Activated T-helper 1 cell treated with anti-CD3 and anti-CD28 coated beads, Interleukin-12 subunit alpha, Interleukin-12 subunit beta, Interleukin-2, Interleukin-4 antibody, amounts not matched to agents 30 ng/mL and 10 ng/mL and 1 ng/mL, durations not matched to agents 14 hours and 24 hours and 36 hours (primary cell): ENCODE results near the gene APBA2. TPM values are rescaled to one million over a fixed set of nuclear protein-coding genes. Genes with fewer than 3 reads are reported as not detected.

Source experiments
- DNase-seq: peaks from one replicate; pipeline ENCODE4 v3.0.0; 2021; ENCODE audit warnings: low spot score
- H3K27ac Mint-ChIP-seq: one replicate; pipeline ENCODE4 v1.8.0; 2021; ENCODE audit warnings: mild to moderate bottlenecking, mixed read lengths
- H3K27me3 Mint-ChIP-seq: one replicate; pipeline ENCODE4 v1.8.0; 2022; ENCODE audit warnings: mild to moderate bottlenecking, moderate library complexity, mixed read lengths; ENCODE audit not compliant: insufficient read depth
- H3K36me3 Mint-ChIP-seq: one replicate; pipeline ENCODE4 v1.8.0; 2021; ENCODE audit warnings: low read depth, mixed read lengths
- H3K4me1 Mint-ChIP-seq: one replicate; pipeline ENCODE4 v1.8.0; 2021; ENCODE audit warnings: low read depth, mixed read lengths
- H3K4me3 Mint-ChIP-seq: one replicate; pipeline ENCODE4 v1.8.0; 2021; ENCODE audit warnings: mild to moderate bottlenecking, moderate library complexity, mixed read lengths
- H3K9me3 Mint-ChIP-seq: one replicate; pipeline ENCODE4 v1.8.0; 2021; ENCODE audit warnings: mixed read lengths
- intact Hi-C: fragments of 100-400 bp; cut with micrococcal nuclease; formaldehyde crosslinking; loops from one replicate; pipeline ENCODE4 v1.15.1; 2024
- total RNA-seq: library from RNA; stranded (reverse); gene quantifications from 2 replicates; pipeline ENCODE4 v1.2.3, GENCODE V29; 2022

APBA2 gene
- total RNA-seq, 1 donor from 2014 or later = 0.80 TPM

DNA sequence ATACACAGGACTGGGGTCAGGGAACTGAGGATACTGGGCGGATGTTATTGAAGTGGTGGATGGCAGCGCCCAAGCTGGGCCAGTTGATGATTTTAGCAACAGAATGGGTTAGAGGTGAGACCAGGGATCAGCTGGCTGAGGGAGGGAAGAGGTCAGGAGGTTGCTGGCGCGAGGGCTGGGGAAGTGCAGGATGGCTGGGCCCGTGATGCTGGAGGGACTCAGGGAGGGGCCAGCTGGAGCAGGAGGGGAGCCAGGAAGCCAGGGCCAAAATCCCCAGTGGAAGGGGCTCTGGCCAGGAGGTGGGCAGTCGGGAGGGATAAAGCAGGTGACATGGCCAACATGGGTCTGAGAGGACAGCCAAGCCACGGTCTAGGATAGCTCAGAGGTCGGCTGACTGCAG, 205.9 kb downstream of the APBA2 start:
- no peak overlapping the region for H3K4me3 Mint-ChIP-seq
- intact Hi-C loops = loop anchor here (5.0 kb wide), 1 partner anchor 99 kb away; no protein-coding TSS in a partner anchor

DNA sequence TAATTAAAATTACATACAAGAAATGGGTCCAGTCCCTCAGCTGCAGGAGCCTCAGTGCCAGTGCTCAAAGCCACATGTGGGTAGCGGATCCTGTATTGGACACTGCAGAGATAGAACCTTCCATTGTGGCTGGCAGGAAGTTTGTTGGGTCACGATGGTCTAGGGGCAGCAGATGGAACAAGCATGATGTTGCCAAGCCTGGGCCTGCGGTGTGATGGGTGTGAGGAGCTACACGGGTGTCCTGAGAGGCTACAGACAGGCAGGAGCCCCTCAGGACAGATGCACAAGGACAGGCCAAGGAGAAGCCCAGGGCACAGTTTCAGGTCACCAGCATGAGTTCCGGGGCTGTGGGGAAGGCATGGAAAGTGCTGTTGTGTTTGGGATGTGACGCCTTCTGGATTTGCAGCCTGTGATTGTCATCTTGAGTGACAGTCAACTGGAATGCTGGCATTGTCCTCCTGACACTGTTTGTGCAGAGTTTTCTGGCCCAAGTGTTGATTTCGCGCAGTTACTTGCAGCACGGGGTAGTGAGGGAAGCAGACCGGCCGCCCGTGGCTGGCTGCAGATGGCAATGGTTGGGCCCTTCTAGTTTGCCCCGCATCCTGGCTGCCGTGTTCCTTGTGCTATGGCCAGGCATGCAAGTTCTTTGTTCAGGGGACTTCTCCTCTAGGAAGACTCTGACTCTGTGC, 206.7 kb downstream of the APBA2 start:
- no peak overlapping the region for H3K4me3 Mint-ChIP-seq

More for the DNA sequence above, 205.9 kb downstream of the APBA2 start:
- no peaks in the 10 kb centered on the region for H3K36me3 Mint-ChIP-seq
- DNase-seq = no peak
- no peak overlapping the region for H3K27ac Mint-ChIP-seq
- no peaks in the 10 kb centered on the region for H3K4me1 Mint-ChIP-seq
- H3K27me3 Mint-ChIP-seq = peaks cover 1% of the 10 kb centered on the region
- no peaks in the 10 kb centered on the region for H3K9me3 Mint-ChIP-seq

DNA sequence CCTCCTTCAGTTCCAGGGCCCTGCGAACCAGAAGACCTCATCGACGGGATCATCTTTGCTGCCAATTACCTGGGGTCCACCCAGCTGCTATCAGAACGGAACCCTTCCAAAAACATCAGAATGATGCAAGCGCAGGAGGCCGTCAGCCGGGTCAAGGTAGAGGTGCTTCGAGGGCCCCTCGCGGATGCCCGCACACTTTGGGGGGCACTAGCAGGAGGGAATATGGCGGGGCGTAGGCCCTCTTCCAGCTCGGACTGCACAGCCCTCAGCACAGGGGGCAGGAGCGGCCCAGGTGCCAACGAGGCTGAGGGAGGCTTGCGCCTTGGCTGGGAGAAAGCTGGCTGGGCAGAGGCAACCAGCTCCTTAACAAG, 207.3 kb downstream of the APBA2 start:
- no peaks in the 10 kb centered on the region for H3K36me3 Mint-ChIP-seq
- no peak overlapping the region for H3K4me3 Mint-ChIP-seq
- peaks cover 1% of the 10 kb centered on the region for H3K27me3 Mint-ChIP-seq
- H3K9me3 Mint-ChIP-seq = no peaks in the 10 kb centered on the region
- intact Hi-C loops = loop anchor here (5.0 kb wide), 1 partner anchor 101 kb away; no protein-coding TSS in a partner anchor
- no peak for DNase-seq
- no peak overlapping the region for H3K27ac Mint-ChIP-seq
- H3K4me1 Mint-ChIP-seq = no peaks in the 10 kb centered on the region

More for the DNA sequence above, 206.7 kb downstream of the APBA2 start:
- intact Hi-C loops = loop anchor here (5.0 kb wide), 1 partner anchor 100 kb away; no protein-coding TSS in a partner anchor
- H3K27ac Mint-ChIP-seq = no peak overlapping the region
- H3K36me3 Mint-ChIP-seq = no peaks in the 10 kb centered on the region
- no peaks in the 10 kb centered on the region for H3K4me1 Mint-ChIP-seq
- H3K9me3 Mint-ChIP-seq = no peaks in the 10 kb centered on the region
- DNase-seq = no peak
- peaks cover 1% of the 10 kb centered on the region for H3K27me3 Mint-ChIP-seq

DNA sequence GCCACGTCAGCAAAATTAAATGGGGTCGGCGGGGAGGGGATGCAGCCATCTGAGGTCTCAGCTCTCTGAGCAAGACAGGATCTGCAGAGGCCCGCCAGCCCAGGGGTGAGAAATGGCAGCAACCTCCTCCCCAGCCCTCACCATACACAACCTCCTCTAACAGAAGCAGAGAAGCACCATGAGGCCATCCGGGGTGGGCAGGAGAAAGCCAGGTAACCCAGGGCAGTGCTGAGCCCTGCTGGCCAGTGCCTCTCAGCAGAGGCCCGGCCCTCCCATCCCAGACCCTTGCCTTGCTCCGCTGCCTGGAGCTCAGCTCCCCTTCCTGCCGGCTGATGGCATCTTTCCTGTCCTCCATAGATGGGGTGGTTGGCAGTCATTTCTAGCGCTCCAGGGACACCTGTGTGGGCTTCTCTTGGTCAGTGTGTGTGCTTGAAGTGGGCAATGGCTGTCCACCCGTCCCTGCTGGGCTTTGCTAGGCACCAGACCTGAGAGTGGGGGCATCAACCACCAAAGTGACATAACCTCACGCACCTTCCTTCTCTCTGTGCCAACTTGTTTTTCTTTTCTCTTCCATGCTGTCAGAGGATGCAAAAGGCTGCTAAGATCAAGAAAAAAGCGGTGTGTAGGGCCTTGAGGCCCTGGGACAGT, 208.0 kb downstream of the APBA2 start:
- H3K27ac Mint-ChIP-seq = no peak overlapping the region
- no peaks in the 10 kb centered on the region for H3K36me3 Mint-ChIP-seq
- no peak overlapping the region for H3K4me3 Mint-ChIP-seq
- H3K4me1 Mint-ChIP-seq = no peaks in the 10 kb centered on the region
- DNase-seq = no peak
- intact Hi-C loops = loop anchor here (5.0 kb wide), 1 partner anchor 102 kb away; no protein-coding TSS in a partner anchor
- no peaks in the 10 kb centered on the region for H3K9me3 Mint-ChIP-seq
- peaks cover 1% of the 10 kb centered on the region for H3K27me3 Mint-ChIP-seq

DNA sequence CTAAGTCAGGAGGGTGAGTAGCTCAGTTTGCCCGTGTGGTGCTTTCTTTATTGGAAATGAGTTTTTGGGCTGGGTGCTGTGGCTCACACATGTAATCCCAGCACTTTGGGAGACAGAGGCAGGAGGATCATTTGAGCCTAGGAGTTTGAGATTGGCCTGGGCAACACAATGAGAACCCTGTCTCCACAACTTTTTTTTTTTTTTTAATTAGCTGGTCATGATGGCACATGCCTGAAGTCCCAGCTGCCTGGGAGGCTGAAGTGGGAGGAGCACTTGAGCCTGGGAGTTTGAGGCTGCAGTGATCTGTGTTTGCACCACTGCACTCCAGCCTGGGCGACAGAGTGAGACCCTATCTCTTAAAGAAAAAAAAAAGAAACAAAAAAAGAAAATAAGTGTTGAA, 208.9 kb downstream of the APBA2 start:
- Mint-ChIP-seq H3K4me1 (no peaks in the 10 kb centered on the region), H3K4me3 (no peak overlapping the region), H3K9me3 (no peaks in the 10 kb centered on the region), H3K36me3 (no peaks in the 10 kb centered on the region), H3K27me3 (no peaks in the 10 kb centered on the region), H3K27ac (no peak overlapping the region)
- intact Hi-C loops = loop anchor here (5.0 kb wide), 1 partner anchor 102 kb away; no protein-coding TSS in a partner anchor
- no peak for DNase-seq

DNA sequence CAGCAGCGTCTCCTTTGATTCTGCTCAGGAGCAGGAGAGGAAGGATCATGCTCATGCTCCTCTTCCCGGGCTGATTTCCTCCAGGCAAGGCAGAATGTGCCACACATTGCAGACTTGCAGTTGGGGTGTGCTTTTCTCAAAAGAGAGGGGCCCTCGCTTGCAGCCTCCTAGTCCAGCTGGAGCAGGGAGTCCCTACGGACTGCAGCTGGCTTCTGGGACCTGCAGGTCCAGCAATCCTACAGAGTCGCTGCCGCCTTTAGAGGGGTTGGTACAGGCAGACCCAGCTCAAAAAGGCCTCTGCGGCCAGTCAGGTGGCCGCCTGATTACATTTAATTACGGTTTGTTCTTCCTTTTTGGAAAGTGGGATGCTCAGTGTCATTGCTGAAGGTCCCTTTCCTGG, 210.0 kb downstream of the APBA2 start:
- Mint-ChIP-seq H3K4me1 (no peaks in the 10 kb centered on the region), H3K4me3 (no peak overlapping the region), H3K27me3 (no peaks in the 10 kb centered on the region), H3K27ac (no peak overlapping the region), H3K36me3 (no peaks in the 10 kb centered on the region), H3K9me3 (no peaks in the 10 kb centered on the region)
- no peak for DNase-seq
- intact Hi-C loops = no loop called here

DNA sequence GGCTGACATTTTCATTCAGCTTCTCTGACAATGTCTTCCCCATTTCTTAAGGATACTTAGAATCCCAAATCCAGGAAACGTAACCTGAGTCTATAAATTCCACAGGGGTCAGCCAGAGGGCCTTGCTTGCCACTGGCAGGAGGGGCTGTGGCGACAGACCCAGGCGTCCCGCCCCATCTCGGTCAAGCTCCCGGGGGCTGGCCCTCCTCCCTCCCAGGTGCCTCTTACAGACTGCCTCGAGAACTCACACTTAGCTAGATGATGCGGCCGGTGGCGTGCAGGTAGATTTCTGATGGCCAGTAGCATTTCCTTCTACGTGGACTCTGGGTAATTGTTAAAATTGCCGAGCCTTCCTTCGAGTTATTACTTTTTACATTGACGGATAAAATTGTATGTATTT, 211.4 kb downstream of the APBA2 start:
- no peaks in the 10 kb centered on the region for H3K27me3 Mint-ChIP-seq
- no peaks in the 10 kb centered on the region for H3K4me1 Mint-ChIP-seq
- H3K27ac Mint-ChIP-seq = no peak overlapping the region
- intact Hi-C loops = no loop called here
- DNase-seq = no peak
- H3K4me3 Mint-ChIP-seq = no peak overlapping the region
- H3K9me3 Mint-ChIP-seq = no peaks in the 10 kb centered on the region
- no peaks in the 10 kb centered on the region for H3K36me3 Mint-ChIP-seq

DNA sequence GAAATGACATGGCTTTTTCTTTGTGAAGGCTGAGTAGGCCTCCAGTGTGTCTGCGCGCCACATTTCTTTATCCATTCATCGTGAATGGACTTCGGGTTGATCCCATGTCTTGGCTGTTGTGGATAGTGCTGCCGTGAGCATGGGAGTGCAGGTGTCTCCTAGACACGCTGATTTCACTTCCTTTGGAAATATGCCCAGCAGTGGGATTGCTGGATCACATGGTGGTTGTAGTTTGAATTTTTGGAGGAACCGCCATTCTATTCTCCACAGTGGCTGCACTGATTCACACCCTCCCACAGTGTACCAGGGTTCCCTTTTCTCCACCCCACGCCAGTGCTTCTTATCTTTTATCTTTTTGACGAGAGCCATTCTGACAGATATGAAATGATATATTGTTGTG, 212.2 kb downstream of the APBA2 start:
- Mint-ChIP-seq H3K36me3 (no peaks in the 10 kb centered on the region), H3K27me3 (no peaks in the 10 kb centered on the region), H3K4me1 (no peaks in the 10 kb centered on the region), H3K9me3 (no peaks in the 10 kb centered on the region), H3K27ac (no peak overlapping the region), H3K4me3 (no peak overlapping the region)
- intact Hi-C loops = no loop called here
- no peak for DNase-seq

DNA sequence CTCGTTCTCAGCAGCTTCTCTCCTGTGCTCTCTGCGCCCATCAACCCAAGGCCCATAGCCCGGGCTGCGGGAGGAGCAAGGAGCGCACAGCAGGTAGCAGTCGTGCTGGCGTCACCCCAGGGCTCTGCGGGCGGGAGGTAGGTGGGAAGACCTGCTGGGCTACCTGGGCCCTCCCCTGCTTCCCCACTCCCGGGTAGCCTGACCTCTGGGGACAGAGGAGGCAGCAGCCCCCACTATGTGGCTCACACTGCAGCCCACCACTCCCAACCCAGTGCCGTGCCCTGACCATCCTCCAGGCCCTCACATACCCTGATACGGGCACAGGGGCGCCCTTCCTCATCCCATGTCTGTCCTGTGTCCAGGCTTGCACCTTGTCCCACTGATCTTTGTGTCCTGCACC, 212.9 kb downstream of the APBA2 start:
- H3K4me3 Mint-ChIP-seq = no peak overlapping the region
- no peak for DNase-seq
- intact Hi-C loops = no loop called here
- no peaks in the 10 kb centered on the region for H3K4me1 Mint-ChIP-seq
- H3K36me3 Mint-ChIP-seq = no peaks in the 10 kb centered on the region
- H3K27me3 Mint-ChIP-seq = no peaks in the 10 kb centered on the region
- no peaks in the 10 kb centered on the region for H3K9me3 Mint-ChIP-seq
- no peak overlapping the region for H3K27ac Mint-ChIP-seq

DNA sequence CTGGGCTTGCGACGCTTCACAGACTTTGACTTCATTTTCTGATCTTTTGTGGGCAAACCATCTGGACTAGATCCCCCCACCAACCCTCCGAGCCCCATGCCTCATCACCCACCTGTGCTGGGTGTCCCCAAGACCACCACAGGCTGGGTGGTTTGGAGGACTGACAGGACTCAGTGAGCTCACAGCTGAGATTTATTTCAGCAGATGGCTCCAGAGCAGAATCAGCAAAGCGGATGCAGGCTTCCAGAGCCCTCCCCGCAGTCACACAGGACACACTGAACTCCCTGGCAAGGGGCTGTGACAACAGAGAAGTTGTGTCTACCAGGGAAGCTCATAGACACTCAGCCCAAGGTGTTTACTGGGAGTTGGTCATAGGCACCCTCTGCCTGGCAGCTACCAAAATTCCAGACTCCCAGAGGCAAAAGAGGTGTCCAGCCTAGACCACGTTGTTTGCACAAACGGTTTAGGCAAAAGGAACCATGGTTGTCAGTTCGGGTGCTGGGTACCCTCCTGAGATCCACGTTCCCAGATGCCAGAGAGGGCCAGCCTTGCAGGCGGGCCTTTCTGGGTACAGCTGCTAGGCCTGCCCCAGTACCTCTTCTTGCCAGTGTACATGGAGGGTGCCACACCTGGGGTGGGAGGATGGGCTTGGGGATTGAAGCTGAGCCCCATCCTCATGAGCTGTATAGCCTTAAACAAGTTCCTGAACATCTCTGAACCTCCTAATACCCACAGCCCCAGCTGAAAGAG, 213.5 kb downstream of the APBA2 start:
- DNase-seq = no peak
- Mint-ChIP-seq H3K27me3 (no peaks in the 10 kb centered on the region), H3K9me3 (no peaks in the 10 kb centered on the region), H3K27ac (no peak overlapping the region), H3K4me1 (no peaks in the 10 kb centered on the region), H3K4me3 (no peak overlapping the region), H3K36me3 (no peaks in the 10 kb centered on the region)
- intact Hi-C loops = no loop called here

DNA sequence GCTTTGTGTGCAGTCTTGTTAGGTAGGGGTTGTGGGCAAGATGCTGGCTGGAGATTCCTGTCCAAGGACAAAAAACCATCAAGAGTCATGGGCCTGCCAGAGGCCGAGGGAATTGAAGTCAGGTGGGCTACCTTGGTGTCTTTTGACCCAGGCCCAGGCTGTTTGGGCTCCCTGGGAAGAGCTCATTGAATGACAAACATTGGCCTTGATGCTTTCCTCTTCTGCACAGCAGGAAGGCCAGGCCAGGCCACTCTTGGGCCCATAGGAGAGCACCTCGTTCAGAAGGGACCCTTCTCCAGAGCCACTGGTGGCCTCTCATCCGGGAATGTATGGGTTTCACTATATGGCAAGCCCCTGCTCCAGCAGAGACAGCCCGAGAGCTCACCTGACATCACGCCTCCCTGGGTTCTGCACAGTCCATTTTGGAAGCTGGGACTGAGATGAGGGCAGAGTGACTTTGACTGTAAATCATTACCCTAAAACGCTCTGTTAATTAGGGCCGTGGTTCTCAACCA, 214.8 kb downstream of the APBA2 start:
- Mint-ChIP-seq H3K4me3 (no peak overlapping the region), H3K36me3 (no peaks in the 10 kb centered on the region), H3K27me3 (no peaks in the 10 kb centered on the region), H3K9me3 (no peaks in the 10 kb centered on the region), H3K27ac (no peak overlapping the region), H3K4me1 (no peaks in the 10 kb centered on the region)
- DNase-seq = no peak
- intact Hi-C loops = no loop called here

DNA sequence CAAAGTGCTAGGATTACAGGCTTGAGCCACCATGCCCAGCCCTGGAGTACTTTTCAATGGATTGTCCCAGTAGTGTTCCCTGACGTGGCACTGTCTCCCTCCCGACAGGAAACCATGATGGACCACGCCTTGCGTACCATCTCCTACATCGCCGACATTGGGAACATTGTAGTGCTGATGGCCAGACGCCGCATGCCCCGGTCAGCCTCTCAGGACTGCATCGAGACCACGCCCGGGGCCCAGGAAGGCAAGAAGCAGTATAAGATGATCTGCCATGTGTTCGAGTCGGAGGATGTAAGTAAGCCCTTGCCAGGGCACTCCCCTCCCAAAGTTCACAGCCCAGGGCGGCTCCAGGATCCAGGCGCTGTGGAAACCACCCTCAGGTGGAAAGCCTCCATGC, 215.7 kb downstream of the APBA2 start:
- H3K4me1 Mint-ChIP-seq = no peaks in the 10 kb centered on the region
- no peaks in the 10 kb centered on the region for H3K27me3 Mint-ChIP-seq
- intact Hi-C loops = no loop called here
- no peaks in the 10 kb centered on the region for H3K9me3 Mint-ChIP-seq
- no peak overlapping the region for H3K4me3 Mint-ChIP-seq
- no peaks in the 10 kb centered on the region for H3K36me3 Mint-ChIP-seq
- DNase-seq = no peak
- H3K27ac Mint-ChIP-seq = no peak overlapping the region
